GM19324 (cell line): ENCODE data around the gene PNMA6F.
"Not testable (repeated sequence)": the region's sequence is repeated elsewhere in the genome, so short reads cannot be mapped to it uniquely, and the experiment has no call there.

Experiments used
- ATAC-seq: cut with Tn5 transposase; IDR thresholded peaks from one replicate; pipeline ENCODE4 v1.9.1; 2021; ENCODE audit warnings: mild to moderate bottlenecking, moderate library complexity; ENCODE audit not compliant: unreplicated experiment, low FRiP score

The PNMA6F gene

GRCh38 chrX:153336121-153336894 is 14.7 kb upstream of the PNMA6F start:
- ATAC-seq: no peak

- ATAC-seq: no peak
These were observed 13.2 kb upstream of the PNMA6F start for GRCh38 chrX:153334654-153335295.

GRCh38 chrX:153333821-153334653 is 12.5 kb upstream of the PNMA6F start, which contains the start of gene ZNF275:
Gene ZNF275 (plus strand): TSS chrX:153334153. CDS start chrX:153336680, 2,527 bp downstream.
- ATAC-seq: peak; percentile 94

GRCh38 chrX:153333266-153333665 is 11.7 kb upstream of the PNMA6F start:
- ATAC-seq: no peak

- no peak for ATAC-seq
These were observed 6.0 kb upstream of the PNMA6F start for GRCh38 chrX:153327561-153327960.

- ATAC-seq: no peak
These were observed 897 bp downstream of the PNMA6F start for GRCh38 chrX:153320555-153321184.

- ATAC-seq: not testable (repeated sequence)
These were observed 1.5 kb downstream of the PNMA6F start for GRCh38 chrX:153320047-153320443.

GRCh38 chrX:153319295-153320046 is 2.1 kb downstream of the PNMA6F start:
- no peak for ATAC-seq

GRCh38 chrX:153318811-153319210 is 2.8 kb downstream of the PNMA6F start:
- no peak for ATAC-seq

GRCh38 chrX:153317996-153318722 is 3.4 kb downstream of the PNMA6F start:
- ATAC-seq: no peak

GRCh38 chrX:153317306-153317705 is 4.3 kb downstream of the PNMA6F start:
- ATAC-seq: no peak

- no peak for ATAC-seq
These were observed 8.7 kb downstream of the PNMA6F start for GRCh38 chrX:153312842-153313241.

- no peak for ATAC-seq
These were observed 9.5 kb downstream of the PNMA6F start for GRCh38 chrX:153312041-153312440.

GRCh38 chrX:153310901-153311300 is 10.7 kb downstream of the PNMA6F start:
- no peak for ATAC-seq

GRCh38 chrX:153307276-153308178 is 14.0 kb downstream of the PNMA6F start:
- ATAC-seq: no peak

- ATAC-seq: no peak
These were observed 14.9 kb downstream of the PNMA6F start for GRCh38 chrX:153306527-153307115.

- no peak for ATAC-seq
These were observed 15.6 kb downstream of the PNMA6F start for GRCh38 chrX:153305972-153306371.
